Fibroblast of villous mesenchyme (primary cell): ENCODE data around the gene FGGY. TPM values are rescaled to one million over a fixed set of nuclear protein-coding genes. Genes with fewer than 3 reads are reported as not detected.
A peak's percentile ranks its signal among the peaks of the same experiment; 100 is the strongest.

Experiments
- DNase-seq: peaks from one replicate; pipeline ENCODE4 v3.0.0-alpha.2; 2010; ENCODE audit warnings: low read depth
- H3K4me3 ChIP-seq: 2 replicates; pipeline ENCODE4 v1.5.1; 2011; ENCODE audit warnings: low read depth, mild to moderate bottlenecking, low read length
- CTCF ChIP-seq: IDR thresholded peaks from 2 replicates; pipeline ENCODE4 v1.5.1; 2012; ENCODE audit warnings: low read depth, mild to moderate bottlenecking, low read length; ENCODE audit not compliant: insufficient read depth
- total RNA-seq: library from RNA; depleted of rRNA; stranded (reverse); fragments of >200 nt; gene quantifications from 2 replicates; pipeline ENCODE4 v1.2.3, GENCODE V29; 2012

Gene FGGY
- total RNA-seq, 1 donor: 11.7 TPM

- no peak overlapping the region for H3K4me3 ChIP-seq
- TF ChIP-seq CTCF: no peak
- no peak for DNase-seq
Observed at GRCh38 chr1:59736744-59737143, 439.9 kb downstream of the FGGY start.

DNA sequence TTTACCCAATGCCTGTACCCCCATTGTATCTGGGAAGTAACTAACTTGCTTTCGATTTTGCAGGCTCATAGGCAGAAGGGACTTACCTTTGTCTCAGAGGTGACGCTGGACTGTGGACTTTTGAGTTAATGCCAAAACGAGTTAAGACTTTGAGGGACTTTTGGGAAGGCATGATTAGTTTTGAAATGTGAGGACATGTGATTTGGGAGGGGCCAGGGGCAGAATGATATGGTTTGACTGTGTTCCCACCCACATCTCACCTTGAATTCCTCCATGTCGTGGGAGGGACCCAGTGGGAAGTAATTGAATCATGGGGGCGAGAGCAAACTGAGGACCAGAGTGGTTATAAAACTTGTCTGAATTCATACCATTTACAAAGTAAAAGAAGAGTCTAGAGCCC is 440.7 kb downstream of the FGGY start:
- DNase-seq: no peak
- no peak overlapping the region for H3K4me3 ChIP-seq
- no peak for TF ChIP-seq CTCF

GRCh38 chr1:59738152-59738551 is 441.3 kb downstream of the FGGY start:
- DNase-seq: peak; percentile 77
- no peak for TF ChIP-seq CTCF
- H3K4me3 ChIP-seq: no peak overlapping the region

DNA sequence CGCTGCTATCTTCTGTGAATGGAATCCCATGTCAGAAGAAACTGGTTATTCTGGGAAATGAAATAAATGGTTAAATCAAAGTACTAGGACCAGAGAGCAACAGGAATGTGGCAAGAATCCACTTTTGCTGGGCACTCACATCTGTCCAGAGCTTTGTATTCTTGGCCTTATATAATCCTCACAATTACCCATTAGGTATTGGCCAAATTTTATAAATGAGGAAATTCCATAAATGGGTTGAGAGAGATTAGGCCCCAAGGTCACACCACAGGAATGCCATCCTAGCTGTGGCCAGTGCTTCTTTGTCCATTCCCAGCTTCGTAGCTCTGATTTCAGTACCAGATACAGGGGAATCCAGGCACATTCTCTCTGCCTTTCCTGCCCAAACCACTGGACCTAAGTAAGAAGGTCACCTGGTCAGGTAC is 441.7 kb downstream of the FGGY start:
- no peak for TF ChIP-seq CTCF
- no peak overlapping the region for H3K4me3 ChIP-seq
- DNase-seq: peak; percentile 80

DNA sequence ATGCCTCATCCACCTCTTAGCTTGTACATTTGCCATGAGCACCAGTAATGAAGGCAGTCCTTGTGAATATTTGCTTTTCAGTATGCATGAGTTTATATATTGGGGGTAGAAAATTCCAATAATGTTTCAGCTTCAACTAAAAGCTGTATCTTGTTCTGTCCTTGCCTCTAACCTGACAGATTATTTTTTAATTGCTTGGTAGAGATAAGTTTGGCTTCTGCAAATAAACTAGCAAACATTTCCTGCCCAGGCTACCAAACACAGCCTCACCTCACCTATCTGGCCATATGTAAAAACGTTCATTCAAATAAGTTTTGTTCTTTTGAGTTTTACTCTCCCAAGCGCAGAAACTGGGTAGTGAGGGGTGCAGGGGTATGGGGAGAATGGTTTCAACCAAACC is 442.2 kb downstream of the FGGY start:
- no peak for TF ChIP-seq CTCF
- H3K4me3 ChIP-seq: no peak overlapping the region
- no peak for DNase-seq

GRCh38 chr1:59742526-59742925 is 445.6 kb downstream of the FGGY start:
- no peak overlapping the region for H3K4me3 ChIP-seq
- no peak for DNase-seq
- TF ChIP-seq CTCF: no peak

DNA sequence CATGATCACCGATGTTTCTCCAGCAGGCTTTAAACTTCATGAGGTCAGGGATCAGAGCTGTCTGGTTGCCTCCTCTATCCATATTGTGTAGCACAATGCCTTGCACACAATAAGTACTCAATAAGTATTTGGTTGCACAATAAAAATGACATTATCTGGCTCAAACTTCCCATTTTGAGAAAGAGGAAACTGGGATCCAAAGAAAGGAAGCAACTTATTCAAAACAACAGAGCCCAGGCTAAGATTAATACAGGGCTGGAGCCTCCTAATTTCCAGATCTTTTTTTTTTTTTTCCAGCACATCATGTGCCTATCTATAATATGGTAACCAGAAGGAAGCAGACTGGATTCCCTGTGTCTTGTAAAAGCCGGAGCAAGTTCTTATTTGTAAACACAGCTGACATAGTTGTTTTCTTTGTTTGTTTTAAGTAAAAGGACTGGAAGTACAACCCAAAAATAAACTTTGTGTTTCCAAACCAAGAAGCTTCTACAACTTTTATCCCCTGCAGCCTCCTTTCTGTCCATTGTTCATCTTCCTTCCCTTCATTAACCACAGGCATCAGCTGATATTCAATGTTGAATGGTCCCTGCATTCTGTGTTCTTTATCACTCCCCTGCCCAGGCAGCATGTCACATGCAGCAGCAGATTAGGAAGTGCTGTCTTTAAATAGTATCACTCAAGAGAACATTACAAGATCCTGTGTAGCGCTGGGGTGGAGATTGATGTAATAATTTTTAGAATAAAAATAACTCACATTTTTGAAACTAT is 446.6 kb downstream of the FGGY start:
- peak; percentile 68 for DNase-seq
- TF ChIP-seq CTCF: no peak

More for the DNA sequence above, 446.6 kb downstream of the FGGY start:
- no peak overlapping the region for H3K4me3 ChIP-seq
